SK-N-SH (cell line): ENCODE results near the gene CNPPD1. TPM values are rescaled to one million over a fixed set of nuclear protein-coding genes. Genes with fewer than 3 reads are reported as not detected.

Source experiments
- CTCF ChIA-PET: fragments of 300-600, 350-600 bp; formaldehyde crosslinking; extraction: SDS; loops from one replicate; lab custom pipeline; 2021; lab: Yijun Ruan, JAX
- POLR2A ChIA-PET: fragments of 350-600 bp; sonication (Branson Sonifier 250); formaldehyde crosslinking; extraction: SDS; loops from one replicate; lab custom pipeline; 2020; ENCODE audit warnings: antibody characterized with exemption, inconsistent platforms; lab: Yijun Ruan, JAX
- DNase-seq: peaks from one replicate; pipeline ENCODE4 v3.0.0; 2012
- H2AFZ ChIP-seq: fragments of 200-600 bp; sonication (generic); 2 replicates; pipeline ENCODE4 v1.8.1; 2016; ENCODE audit warnings: antibody characterized with exemption, mild to moderate bottlenecking, low read depth
- H3F3A ChIP-seq: fragments of 200-600 bp; sonication (generic); replicated peaks from 2 replicates; pipeline ENCODE3; 2016; ENCODE audit warnings: antibody characterized with exemption, mild to moderate bottlenecking; ENCODE audit not compliant: insufficient read depth
- H3K27ac ChIP-seq, 2 experiments: fragments of 200-500 bp in 1 of 2; fragments of 200-600 bp in 1 of 2; sonication (Bioruptor generic) in 1 of 2; sonication (generic), shearing (Covaris generic) in 1 of 2; 2 replicates each; pipeline versions ENCODE4 v1.5.1 to v1.6.1; 2014 to 2016; ENCODE audit warnings: low read depth in 2 of 2, inconsistent platforms in 1 of 2, low read length in 1 of 2, mild to moderate bottlenecking in 1 of 2, mixed read lengths in 1 of 2
- H3K27me3 ChIP-seq: fragments of 200-600 bp; sonication (generic), shearing (Covaris generic); 2 replicates; pipeline ENCODE4 v1.6.1; 2016; ENCODE audit warnings: mixed run types; ENCODE audit not compliant: insufficient read depth
- H3K36me3 ChIP-seq, 2 experiments: fragments of 200-500 bp in 1 of 2; fragments of 200-600 bp in 1 of 2; sonication (Bioruptor generic) in 1 of 2; sonication (generic) in 1 of 2; replicated peaks in 1 of 2; 2 replicates each; pipeline versions ENCODE3 to v1.5.1; 2014 to 2016; ENCODE audit warnings: low read length in 1 of 2, mild to moderate bottlenecking in 1 of 2; ENCODE audit not compliant: insufficient read depth in 2 of 2, control insufficient read depth in 1 of 2
- H3K4me1 ChIP-seq, 2 experiments: fragments of 200-500 bp in 1 of 2; fragments of 200-600 bp in 1 of 2; sonication (Bioruptor generic) in 1 of 2; sonication (generic), shearing (Covaris generic) in 1 of 2; 2 replicates each; pipeline versions ENCODE4 v1.5.1 to v1.6.1; 2014 to 2016; ENCODE audit warnings: low read depth in 1 of 2, low read length in 1 of 2, mixed run types in 1 of 2; ENCODE audit not compliant: insufficient read depth in 2 of 2, control insufficient read depth in 1 of 2
- H3K4me2 ChIP-seq: fragments of 200-600 bp; sonication (generic), shearing (Covaris generic); 2 replicates; pipeline ENCODE4 v1.6.1; 2017; ENCODE audit warnings: mixed run types
- H3K4me3 ChIP-seq, 2 experiments: fragments of 200-500 bp in 1 of 2; fragments of 200-600 bp in 1 of 2; sonication (Bioruptor generic) in 1 of 2; sonication (generic), shearing (Covaris generic) in 1 of 2; 2 replicates each; pipeline versions ENCODE4 v1.5.1 to v1.8.1; 2014 to 2016; ENCODE audit warnings: low read depth in 2 of 2, inconsistent platforms in 1 of 2, low read length in 1 of 2, mild to moderate bottlenecking in 1 of 2, mixed read lengths in 1 of 2, moderate library complexity in 1 of 2
- H3K79me2 ChIP-seq: fragments of 200-600 bp; sonication (generic); 2 replicates; pipeline ENCODE4 v1.8.1; 2017; ENCODE audit warnings: mild to moderate bottlenecking; ENCODE audit not compliant: insufficient read depth
- H3K9ac ChIP-seq: fragments of 200-600 bp; sonication (generic); 2 replicates; pipeline ENCODE4 v1.6.1; 2017; ENCODE audit warnings: mixed run types
- H3K9me2 ChIP-seq: fragments of 200-600 bp; sonication (generic); 2 replicates; pipeline ENCODE4 v1.6.1; 2017; ENCODE audit warnings: mixed run types
- H3K9me3 ChIP-seq: fragments of 200-600 bp; sonication (generic); 2 replicates; pipeline ENCODE4 v1.6.1; 2017; ENCODE audit warnings: mixed run types, mild to moderate bottlenecking, moderate library complexity
- H4K20me1 ChIP-seq: fragments of 200-600 bp; sonication (generic); 2 replicates; pipeline ENCODE4 v1.6.1; 2017; ENCODE audit warnings: mild to moderate bottlenecking, mixed run types; ENCODE audit not compliant: insufficient read depth
- ELF1 ChIP-seq: IDR thresholded peaks from 2 replicates; pipeline ENCODE4 v1.4.0; 2012
- EZH2phosphoT487 ChIP-seq: fragments of 200-600 bp; sonication (generic); IDR thresholded peaks from 2 replicates; pipeline ENCODE4 v1.6.1; 2017; ENCODE audit warnings: low read depth, mixed run types, mild to moderate bottlenecking, antibody characterized with exemption, moderate library complexity, borderline replicate concordance
- JUND ChIP-seq: IDR thresholded peaks from 2 replicates; pipeline ENCODE4 v1.4.0; 2012
- MAX ChIP-seq: IDR thresholded peaks from 2 replicates; pipeline ENCODE4 v1.4.0; 2012; ENCODE audit warnings: low read depth
- MEF2A ChIP-seq: IDR thresholded peaks from 2 replicates; pipeline ENCODE4 v1.4.0; 2012; ENCODE audit warnings: low read depth, borderline replicate concordance
- MXI1 ChIP-seq: IDR thresholded peaks from 2 replicates; pipeline ENCODE4 v1.6.1; 2012; ENCODE audit warnings: mild to moderate bottlenecking, low read depth, low read length, improper control_type of control experiment
- RCOR1 ChIP-seq: fragments of 150-350 bp; IDR thresholded peaks from 2 replicates; pipeline ENCODE4 v1.6.1; 2017; ENCODE audit warnings: antibody characterized with exemption, low read length
- RXRA ChIP-seq: IDR thresholded peaks from 2 replicates; pipeline ENCODE4 v1.4.0; 2012; ENCODE audit warnings: low read depth, mild to moderate bottlenecking, borderline replicate concordance
- TAF1 ChIP-seq: IDR thresholded peaks from 2 replicates; pipeline ENCODE4 v1.6.1; 2012; ENCODE audit warnings: low read depth, mild to moderate bottlenecking, low read length, moderate library complexity, borderline replicate concordance
- YY1 ChIP-seq: IDR thresholded peaks from 2 replicates; pipeline ENCODE4 v1.4.0; 2012; ENCODE audit warnings: low read depth, mild to moderate bottlenecking
- WGBS: methylation state at CpG from one replicate; pipeline ENCODE4 v1.1.6; 2017; ENCODE audit warnings: low lambda C conversion rate; 5-methylcytosine and 5-hydroxymethylcytosine counted together
- polyA plus RNA-seq, 3 experiments: library from polyadenylated mRNA; depleted of rRNA; stranded (reverse); fragments of >200 nt; gene quantifications; 2 replicates each; pipeline ENCODE4 v1.2.3, GENCODE V29; 2012

Gene CNPPD1
- polyA plus RNA-seq, 1 of the 3 experiments (the other 2 are of a cell fraction), result 75.9 TPM

GRCh38 chr2:219174801-219175200 is 1.9 kb downstream of the CNPPD1 start (continued):
- TF ChIP-seq RCOR1, result no peak

- peaks cover 0 to 13% of the 10 kb centered on the region in 2 experiments; a peak in 2 of 4 replicates for H3K4me1 ChIP-seq
- TF ChIP-seq MXI1, result no peak
- no peak for TF ChIP-seq TAF1
- no peak for TF ChIP-seq YY1
- TF ChIP-seq ELF1, result no peak
- TF ChIP-seq JUND, result no peak
- TF ChIP-seq EZH2phosphoT487, result no peak
- no peak for TF ChIP-seq MEF2A
- no peak overlapping the region for H3K4me3 ChIP-seq
- peaks cover 22% of the 10 kb centered on the region for H3K79me2 ChIP-seq
- no peaks in the 10 kb centered on the region for H3K9me2 ChIP-seq
- WGBS, result 76% methylated on average over 3 of the region's 3 CpGs
- peaks cover 11 to 32% of the 10 kb centered on the region in 2 experiments for H3K36me3 ChIP-seq
- peaks cover 3% of the 10 kb centered on the region; the same call in 1 of the 2 replicates for H4K20me1 ChIP-seq
- no peak overlapping the region for H3K4me2 ChIP-seq
- H3K9me3 ChIP-seq, result no peaks in the 10 kb centered on the region
- no peak overlapping the region for H2AFZ ChIP-seq
- DNase-seq, result no peak
- ChIA-PET CTCF (interaction anchor here (1.0 to 8.7 kb wide), 6 partner anchors 15 to 194 kb away, joined by 3 to 104 read pairs (median 8); partner anchors contain the start of gene NHEJ1), POLR2A (interaction anchor here (0.5 to 0.7 kb wide), 2 partner anchors 55 to 87 kb away, joined by 3 read pairs; no protein-coding TSS in a partner anchor)
- peaks cover 10% of the 10 kb centered on the region for H3F3A ChIP-seq
- no peaks in the 10 kb centered on the region for H3K27me3 ChIP-seq
- no peak overlapping the region for H3K27ac ChIP-seq
- H3K9ac ChIP-seq, result no peak overlapping the region
These were observed 2.6 kb downstream of the CNPPD1 start for GRCh38 chr2:219174146-219174545.

GRCh38 chr2:219173176-219173575 is 3.5 kb downstream of the CNPPD1 start:
- Histone ChIP-seq H3K36me3 (peaks cover 11 to 32% of the 10 kb centered on the region in 2 experiments), H3K27me3 (no peaks in the 10 kb centered on the region), H3K9me3 (no peaks in the 10 kb centered on the region), H3K9me2 (no peaks in the 10 kb centered on the region), H3K4me2 (no peak overlapping the region), H3K4me3 (no peak overlapping the region), H3K4me1 (peaks cover 0 to 8% of the 10 kb centered on the region in 2 experiments; a peak in 2 of 4 replicates), H2AFZ (no peak overlapping the region), H4K20me1 (no peaks in the 10 kb centered on the region), H3F3A (peaks cover 10% of the 10 kb centered on the region), H3K27ac (no peak overlapping the region), H3K79me2 (peaks cover 12% of the 10 kb centered on the region; the same call in 1 of the 2 replicates), H3K9ac (no peak overlapping the region)
- no peak for TF ChIP-seq MAX
- TF ChIP-seq RXRA, result no peak
- DNase-seq, result no peak
- CTCF ChIA-PET, result interaction anchor here (1.0 to 8.7 kb wide), 6 partner anchors 14 to 193 kb away, joined by 3 to 104 read pairs (median 18); partner anchors contain the start of genes DNAJB2 and NHEJ1
- WGBS, result 94% methylated on average over 6 of the region's 6 CpGs
- POLR2A ChIA-PET, result no interaction called here
